Measurements from ENCODE around the gene P4HB.

The P4HB gene

DNA sequence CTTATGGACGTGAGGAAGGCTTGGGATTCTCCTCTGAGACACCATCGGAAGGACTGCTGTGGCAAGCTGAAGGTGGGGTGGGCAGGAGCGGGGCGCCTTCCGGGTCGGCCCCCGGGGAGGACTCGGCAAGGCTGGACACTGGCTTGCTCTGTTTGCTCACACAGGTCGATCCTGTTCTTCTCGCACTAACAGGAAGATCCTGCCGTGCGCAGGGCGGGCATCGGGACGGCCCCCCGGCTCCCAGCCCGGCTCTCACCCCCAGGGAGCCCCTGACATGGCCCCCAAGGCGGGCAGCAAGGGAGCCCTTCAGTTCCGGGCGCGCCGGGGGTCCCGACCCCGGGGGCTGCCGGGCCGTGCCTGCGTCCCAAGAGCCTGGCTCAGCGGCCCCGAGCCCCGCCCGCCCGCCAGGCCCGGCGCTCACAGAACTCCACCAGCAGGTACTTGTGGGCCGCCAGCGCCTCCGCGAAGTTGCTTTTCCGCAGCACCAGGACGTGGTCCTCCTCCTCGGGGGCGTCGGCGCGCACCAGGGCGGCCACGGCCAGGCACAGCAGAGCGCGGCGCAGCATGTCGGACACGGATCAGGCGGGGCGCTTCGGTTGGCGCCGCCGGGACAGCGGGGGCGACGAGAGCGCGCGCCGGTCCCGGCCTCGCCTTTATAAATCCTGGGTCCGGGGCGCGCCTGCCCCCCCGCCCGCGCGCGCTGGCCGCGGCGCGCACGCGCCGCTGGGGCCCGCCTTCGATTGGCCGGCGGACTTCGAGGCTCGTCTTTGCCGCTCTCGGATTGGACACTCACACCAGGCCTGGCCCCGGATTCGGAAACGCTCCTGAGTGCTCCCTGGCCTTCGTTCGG lies at the start of gene P4HB:
Gene P4HB (minus strand): TSS at position 630 of the 850 bp plus-strand sequence. CDS start 64 bp downstream, at position 566.
- intact Hi-C loops (cut with DNase I; ENCODE audit: low total_unique reads), result loop anchor here (5.0 kb wide), 1 partner anchor 1047 kb away; no protein-coding TSS in a partner anchor
- H3K4me1 ChIP-seq, result peaks cover 0 to 59% (median 36%) of the 10 kb centered on the region in 4 donors
- DNase-seq, result peak in 1 of 2 donors; percentile 54

DNA sequence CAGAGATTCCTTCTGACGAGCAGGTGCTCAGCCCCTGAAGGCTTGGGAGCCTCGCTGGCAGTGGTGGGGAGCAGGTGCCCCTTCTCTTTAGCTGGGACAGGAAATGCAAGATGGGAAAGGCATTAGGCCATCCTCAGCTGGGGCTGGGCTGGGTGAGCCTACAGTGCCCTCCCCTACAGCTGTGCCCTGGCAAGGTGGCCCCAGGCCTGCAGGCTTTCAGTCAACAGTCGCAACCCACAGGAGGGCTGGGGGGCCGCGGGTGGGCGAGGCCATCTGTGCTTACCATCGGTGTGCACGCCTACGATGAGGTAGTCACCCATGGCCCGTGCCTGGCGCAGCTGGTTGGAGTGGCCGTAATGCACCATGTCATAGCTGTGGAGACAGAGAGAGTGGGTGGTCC lies 48.9 kb upstream of the P4HB start:
- H3K4me3 ChIP-seq, result no peak overlapping the region
- no peak for TF ChIP-seq CTCF (IDR thresholded peaks at IDR 0.05)
- H3K27ac ChIP-seq, result no peak overlapping the region
- peaks cover 11 to 67% (median 43%) of the 10 kb centered on the region in 3 donors for H3K36me3 ChIP-seq
- peaks cover 0 to 18% (median 12%) of the 10 kb centered on the region in 4 donors for H3K4me1 ChIP-seq
- no peaks in the 10 kb centered on the region for H3K9me3 ChIP-seq
- no peak for DNase-seq
- intact Hi-C loops (cut with DNase I; ENCODE audit: low total_unique reads), result no loop called here
- H3K27me3 ChIP-seq, result no peaks in the 10 kb centered on the region

More for the DNA sequence above, at the start of gene P4HB:
- no peak for TF ChIP-seq CTCF (IDR thresholded peaks at IDR 0.05)
- no peaks in the 10 kb centered on the region for H3K9me3 ChIP-seq
- H3K27me3 ChIP-seq, result no peaks in the 10 kb centered on the region
- peak within 1 kb of the TSS; percentile 94 to 97 for H3K27ac ChIP-seq
- peak within 1 kb of the TSS; percentile 88 to 96 for H3K4me3 ChIP-seq
- H3K36me3 ChIP-seq, result peaks cover 13 to 56% (median 16%) of the 10 kb centered on the region in 3 donors

GRCh38 chr17:81908793-81909192 lies 48.5 kb upstream of the P4HB start:
- DNase-seq, result no peak
- no peaks in the 10 kb centered on the region for H3K27me3 ChIP-seq
- H3K36me3 ChIP-seq, result peaks cover 6 to 67% (median 38%) of the 10 kb centered on the region in 3 donors
- peaks cover 0 to 18% (median 12%) of the 10 kb centered on the region in 4 donors for H3K4me1 ChIP-seq
- H3K27ac ChIP-seq, result no peak overlapping the region
- intact Hi-C loops (cut with DNase I; ENCODE audit: low total_unique reads), result no loop called here
- no peak overlapping the region for H3K4me3 ChIP-seq
- TF ChIP-seq CTCF (IDR thresholded peaks at IDR 0.05), result no peak
- H3K9me3 ChIP-seq, result no peaks in the 10 kb centered on the region

DNA sequence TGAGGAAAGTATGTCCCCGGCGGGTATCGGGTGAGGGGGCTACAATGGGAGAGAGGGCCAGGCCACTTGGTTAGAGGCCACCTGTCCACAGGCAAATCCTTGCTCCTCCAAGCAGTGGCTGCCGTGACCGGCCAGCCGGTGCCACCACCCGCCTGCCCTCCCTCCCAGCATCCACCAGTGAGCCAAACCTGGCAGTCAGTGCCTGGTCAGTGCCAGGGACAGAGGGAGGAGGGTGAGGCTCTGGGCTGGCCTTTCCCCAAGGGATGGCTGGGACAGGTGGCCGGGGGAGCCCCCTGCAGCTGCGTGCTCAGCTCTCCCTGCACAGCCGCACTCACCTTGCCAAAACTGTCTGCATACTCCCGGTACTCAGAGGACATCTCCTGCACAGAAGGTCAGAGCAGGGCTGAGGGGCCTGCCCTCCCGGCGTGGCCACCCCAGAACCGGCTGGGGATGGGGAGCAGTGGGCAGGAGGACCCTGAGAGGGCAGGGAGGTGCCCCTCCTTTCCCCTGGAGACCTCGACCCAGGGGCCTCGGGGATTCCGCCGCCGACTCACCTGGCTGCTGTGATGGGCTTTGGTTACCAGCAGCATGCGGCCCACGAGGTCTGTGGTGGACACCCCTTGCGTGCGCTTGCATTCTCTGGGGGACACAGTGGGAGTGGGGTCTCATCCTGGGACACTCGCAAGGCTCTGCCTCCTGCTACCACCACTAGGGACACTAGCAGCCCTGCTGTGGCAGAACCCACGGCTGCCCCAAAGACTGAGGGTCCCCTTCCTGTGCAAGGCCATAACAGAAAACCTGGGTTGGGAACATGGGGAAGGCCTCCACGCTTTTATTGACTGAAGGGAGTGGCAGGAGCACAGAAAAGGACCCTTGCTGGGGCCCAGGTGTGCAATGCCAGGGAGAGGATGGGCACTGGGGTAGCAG lies 47.1 kb upstream of the P4HB start:
- TF ChIP-seq CTCF (IDR thresholded peaks at IDR 0.05), result no peak
- no peak overlapping the region for H3K27ac ChIP-seq
- no peak overlapping the region for H3K4me3 ChIP-seq
- DNase-seq, result no peak
- intact Hi-C loops (cut with DNase I; ENCODE audit: low total_unique reads), result no loop called here
- peaks cover 0 to 27% (median 16%) of the 10 kb centered on the region in 4 donors for H3K4me1 ChIP-seq
- H3K27me3 ChIP-seq, result no peaks in the 10 kb centered on the region
- H3K36me3 ChIP-seq, result peaks cover 0 to 58% (median 27%) of the 10 kb centered on the region in 3 donors
- no peaks in the 10 kb centered on the region for H3K9me3 ChIP-seq

GRCh38 chr17:81906476-81907218 lies 46.3 kb upstream of the P4HB start:
- intact Hi-C loops (cut with DNase I; ENCODE audit: low total_unique reads), result no loop called here
- DNase-seq, result no peak
- Histone ChIP-seq H3K27me3 (no peaks in the 10 kb centered on the region), H3K4me1 (peaks cover 0 to 32% (median 22%) of the 10 kb centered on the region in 4 donors), H3K4me3 (no peak overlapping the region), H3K27ac (no peak overlapping the region), H3K36me3 (peaks cover 0 to 53% (median 21%) of the 10 kb centered on the region in 3 donors), H3K9me3 (no peaks in the 10 kb centered on the region)
- TF ChIP-seq CTCF (IDR thresholded peaks at IDR 0.05), result no peak
